ENCODE data around the gene IDI2.

DNA sequence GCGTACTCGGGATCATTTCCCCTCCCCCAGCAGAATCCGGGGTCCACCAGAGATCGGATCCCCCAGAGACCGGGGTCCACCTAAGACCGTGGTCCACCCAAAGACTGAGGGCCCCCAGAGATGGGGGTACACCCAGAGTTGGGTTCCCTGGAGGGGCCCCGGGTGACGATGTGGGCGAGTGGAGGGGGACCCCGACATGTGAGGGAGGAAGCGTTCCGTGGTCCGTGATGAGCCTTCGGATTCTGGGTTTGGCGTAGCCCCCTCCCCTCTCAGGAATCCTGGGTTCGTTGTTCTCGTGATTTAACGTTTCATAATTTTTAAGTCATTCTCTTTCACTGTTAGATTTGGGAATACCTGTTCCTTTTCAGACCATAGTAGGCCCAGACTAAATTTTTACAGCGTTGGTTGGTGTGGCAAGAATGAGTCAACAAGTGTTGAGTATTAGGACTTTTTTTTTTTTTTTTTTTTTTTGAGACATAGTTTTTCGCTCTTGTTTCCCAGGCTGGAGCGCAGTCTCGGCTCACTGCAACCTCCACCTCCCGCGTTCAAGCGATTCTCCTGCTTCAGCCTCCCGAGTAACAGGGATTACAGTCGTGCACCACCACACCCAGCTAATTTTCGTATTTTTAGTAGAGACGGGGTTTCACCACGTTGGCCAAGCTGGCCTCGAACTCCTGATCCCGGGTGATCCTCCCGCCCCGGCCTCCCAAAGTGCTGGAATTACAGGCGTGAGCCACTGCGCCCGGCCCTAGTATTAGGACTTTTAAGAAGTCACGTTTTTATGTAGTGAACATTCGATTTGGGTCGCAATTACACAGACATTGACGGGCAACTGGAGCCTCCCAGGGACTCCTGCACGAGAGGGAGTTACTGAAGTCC, 36.8 kb downstream of the IDI2 start:
- TF ChIP-seq, protein P1, sequence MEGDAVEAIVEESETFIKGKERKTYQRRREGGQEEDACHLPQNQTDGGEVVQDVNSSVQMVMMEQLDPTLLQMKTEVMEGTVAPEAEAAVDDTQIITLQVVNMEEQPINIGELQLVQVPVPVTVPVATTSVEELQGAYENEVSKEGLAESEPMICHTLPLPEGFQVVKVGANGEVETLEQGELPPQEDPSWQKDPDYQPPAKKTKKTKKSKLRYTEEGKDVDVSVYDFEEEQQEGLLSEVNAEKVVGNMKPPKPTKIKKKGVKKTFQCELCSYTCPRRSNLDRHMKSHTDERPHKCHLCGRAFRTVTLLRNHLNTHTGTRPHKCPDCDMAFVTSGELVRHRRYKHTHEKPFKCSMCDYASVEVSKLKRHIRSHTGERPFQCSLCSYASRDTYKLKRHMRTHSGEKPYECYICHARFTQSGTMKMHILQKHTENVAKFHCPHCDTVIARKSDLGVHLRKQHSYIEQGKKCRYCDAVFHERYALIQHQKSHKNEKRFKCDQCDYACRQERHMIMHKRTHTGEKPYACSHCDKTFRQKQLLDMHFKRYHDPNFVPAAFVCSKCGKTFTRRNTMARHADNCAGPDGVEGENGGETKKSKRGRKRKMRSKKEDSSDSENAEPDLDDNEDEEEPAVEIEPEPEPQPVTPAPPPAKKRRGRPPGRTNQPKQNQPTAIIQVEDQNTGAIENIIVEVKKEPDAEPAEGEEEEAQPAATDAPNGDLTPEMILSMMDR (IDR thresholded peaks at IDR 0.05 in 4 of 5, conservative IDR thresholded peaks at IDR 0.05 in 1 of 5) = no peak
- no peak for TF ChIP-seq POLR2A (IDR thresholded peaks at IDR 0.05)
